Measurements from ENCODE around the gene JAM3. TPM values are rescaled to one million over a fixed set of nuclear protein-coding genes. Genes with fewer than 3 reads are reported as not detected.

JAM3 gene
- total and polyA plus RNA-seq, 2 of the 8 experiments (the other 6 are each of a cell fraction or from before 2014, with no cell fraction given): 19.6 to 42.8 TPM

DNA sequence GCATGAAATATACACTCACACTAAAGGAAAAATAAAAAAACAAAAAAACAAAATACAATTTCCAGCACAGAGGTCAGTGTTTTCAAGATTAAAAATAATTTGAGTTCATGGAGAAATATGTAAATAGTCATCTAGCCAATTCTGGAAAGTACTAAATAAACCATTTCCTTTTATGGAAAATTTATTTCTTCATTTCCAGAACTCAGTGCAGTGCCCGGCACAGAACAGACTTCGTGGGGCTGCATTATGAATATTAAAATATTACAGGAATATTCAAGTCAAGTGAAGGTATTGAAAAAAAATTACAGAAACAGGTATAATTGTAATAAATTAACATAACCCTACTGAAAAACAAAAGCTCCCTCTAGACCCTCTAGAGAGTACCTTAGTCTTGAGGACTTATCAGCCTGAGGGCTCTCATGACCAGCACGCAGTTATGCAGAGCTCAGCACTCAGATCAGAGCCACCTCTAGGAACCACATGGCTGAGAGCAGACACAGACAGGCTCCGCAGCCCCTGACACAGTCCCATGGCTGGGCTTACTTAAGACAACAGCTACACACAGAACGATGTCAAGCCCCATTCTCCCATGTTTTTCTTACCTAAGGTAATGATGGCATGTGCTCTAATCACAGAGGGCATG is 109.3 kb downstream of the JAM3 start:
- H2AK5ac ChIP-seq (ENCODE audit: low read depth, low read length): no peak overlapping the region
- peaks cover 0 to 9% of the 10 kb centered on the region in 2 experiments; a peak in 2 of 4 replicates for H3K9me3 ChIP-seq (ENCODE audit: insufficient read depth in 2 of 2, low read depth in 1 of 2, low read length in 1 of 2)
- no peaks in the 10 kb centered on the region for H3K4me1 ChIP-seq (replicated peaks in 1 of 4; ENCODE audit: control insufficient read depth in 3 of 4, insufficient read depth in 4 of 4, low read length in 3 of 4)
- no peak overlapping the region for H3K27ac ChIP-seq (ENCODE audit: low read depth, low read length)
- H3K27me3 ChIP-seq (replicated peaks in 1 of 4; ENCODE audit: control insufficient read depth in 3 of 4, extremely low read depth in 1 of 4, insufficient read depth in 3 of 4, low read length in 3 of 4): no peaks in the 10 kb centered on the region
- H3K36me3 ChIP-seq (ENCODE audit: control insufficient read depth in 2 of 4, insufficient read depth in 4 of 4, low read length in 3 of 4): peaks cover 16 to 76% (median 51%) of the 10 kb centered on the region in 4 experiments
- H4K8ac ChIP-seq (ENCODE audit: extremely low read depth, insufficient read depth, low read length): no peak overlapping the region
- H4K20me1 ChIP-seq (replicated peaks in 1 of 2; ENCODE audit: control insufficient read depth in 1 of 2, insufficient read depth in 2 of 2, low read length in 2 of 2): no peaks in the 10 kb centered on the region
- CTCF ChIA-PET (ENCODE audit: partially characterized antibody): interaction anchor here (1.8 to 1.9 kb wide), 2 partner anchors 127 to 251 kb away, joined by 5 to 6 read pairs; no protein-coding TSS in a partner anchor
- H3K56ac ChIP-seq (replicated peaks; ENCODE audit: insufficient read length, low read depth, low read length): no peak overlapping the region
- 71% methylated on average over 5 of the region's 5 CpGs; no CpG with 5 or more reads in 1 of the 2 experiments for WGBS, 2 experiments (ENCODE audit: extremely low coverage in 1 of 2, insufficient coverage in 1 of 2, insufficient read length in 1 of 2, insufficient replicate concordance in 2 of 2, low coverage in 1 of 2, low lambda C conversion rate in 2 of 2, missing lambda C conversion rate in 1 of 2)
- H3K4me3 ChIP-seq (ENCODE audit: extremely low read depth in 1 of 4, insufficient read depth in 2 of 4, low read depth in 3 of 4, low read length in 4 of 4): no peak overlapping the region
- no peak overlapping the region for H2BK15ac ChIP-seq (ENCODE audit: low read length)
- no peak overlapping the region for H4K91ac ChIP-seq (replicated peaks; ENCODE audit: insufficient read length, low read length)
- no peak overlapping the region for H3K23ac ChIP-seq (ENCODE audit: insufficient read length)
- FAIRE-seq: no peak
- H4K5ac ChIP-seq (ENCODE audit: insufficient read length, low read depth, low read length): no peak overlapping the region
- H2AFZ ChIP-seq (ENCODE audit: low read length): no peak overlapping the region
- H2BK20ac ChIP-seq (ENCODE audit: low read length): no peak overlapping the region
- no peak overlapping the region for H3K9ac ChIP-seq (replicated peaks in 1 of 4; ENCODE audit: extremely low read depth in 1 of 4, low read depth in 3 of 4, low read length in 3 of 4)
- no peak overlapping the region for H3K18ac ChIP-seq (ENCODE audit: extremely low read depth, low read length)
- no peaks in the 10 kb centered on the region for H3K79me2 ChIP-seq (ENCODE audit: control insufficient read depth in 1 of 2, insufficient read depth in 2 of 2, low read length in 2 of 2)
- H3K79me1 ChIP-seq (ENCODE audit: low read depth, low read length): no peaks in the 10 kb centered on the region
- H3K14ac ChIP-seq (ENCODE audit: insufficient read length): no peak overlapping the region
- no peak overlapping the region for H3K4ac ChIP-seq (replicated peaks; ENCODE audit: insufficient read length, low read depth, low read length)
- no peak overlapping the region for H2BK12ac ChIP-seq (ENCODE audit: low read depth, low read length)
- H3K23me2 ChIP-seq (ENCODE audit: low read depth, low read length): no peaks in the 10 kb centered on the region
- H2BK5ac ChIP-seq (ENCODE audit: low read depth, low read length): no peak overlapping the region
- DNase-seq (ENCODE audit: low read depth in 1 of 2, low spot score in 2 of 2): no peak
- H3K4me2 ChIP-seq (ENCODE audit: insufficient read depth in 1 of 2, low read depth in 2 of 2, low read length in 2 of 2): no peak overlapping the region
- H2BK120ac ChIP-seq (replicated peaks; ENCODE audit: low read depth, low read length): no peak overlapping the region
- POLR2A ChIA-PET (ENCODE audit: partially characterized antibody): no interaction called here
- no peak for TF ChIP-seq RFX5 (IDR thresholded peaks at IDR 0.05; ENCODE audit: borderline replicate concordance, low read depth, low read length)
- no peak for TF ChIP-seq CBX5 (IDR thresholded peaks at IDR 0.05; ENCODE audit: low read depth, low read length)
- no peak for TF ChIP-seq YY1 (IDR thresholded peaks at IDR 0.05; ENCODE audit: low read depth, low read length)
- no peak for TF ChIP-seq CREB1 (IDR thresholded peaks at IDR 0.05)
- no peak for TF ChIP-seq SIN3A (conservative IDR thresholded peaks at IDR 0.05 in 1 of 2, IDR thresholded peaks at IDR 0.05 in 1 of 2; ENCODE audit: low read depth in 1 of 2, low read length in 2 of 2)
- TF ChIP-seq HDAC6 (IDR thresholded peaks at IDR 0.05; ENCODE audit: low read depth, low read length): no peak
- TF ChIP-seq NRF1 (IDR thresholded peaks at IDR 0.05; ENCODE audit: low read depth, low read length): no peak
- no peak for TF ChIP-seq TAF1 (IDR thresholded peaks at IDR 0.05; ENCODE audit: low read depth, low read length)
- TF ChIP-seq FOSL1 (IDR thresholded peaks at IDR 0.05; ENCODE audit: insufficient read depth, low read depth, low read length): no peak
- TF ChIP-seq TEAD4 (IDR thresholded peaks at IDR 0.05; ENCODE audit: low read depth, low read length): no peak
- TF ChIP-seq CTBP2 (IDR thresholded peaks at IDR 0.05; ENCODE audit: borderline replicate concordance, insufficient read depth, insufficient read length, low read length): no peak
- TF ChIP-seq EZH2 (IDR thresholded peaks at IDR 0.05; ENCODE audit: low read depth, low read length, severe bottlenecking): no peak
- no peak for TF ChIP-seq SUZ12 (IDR thresholded peaks at IDR 0.05; ENCODE audit: low read length)
- no peak for TF ChIP-seq BRCA1 (IDR thresholded peaks at IDR 0.05; ENCODE audit: low read depth, low read length)

All from H1 (cell line).